Measurements from ENCODE around the gene PRDX3. TPM values are rescaled to one million over a fixed set of nuclear protein-coding genes. Genes with fewer than 3 reads are reported as not detected.

Gene PRDX3
- total RNA-seq, 4 donors from 2014 or later = 90.6 to 231 (median 141) TPM

DNA sequence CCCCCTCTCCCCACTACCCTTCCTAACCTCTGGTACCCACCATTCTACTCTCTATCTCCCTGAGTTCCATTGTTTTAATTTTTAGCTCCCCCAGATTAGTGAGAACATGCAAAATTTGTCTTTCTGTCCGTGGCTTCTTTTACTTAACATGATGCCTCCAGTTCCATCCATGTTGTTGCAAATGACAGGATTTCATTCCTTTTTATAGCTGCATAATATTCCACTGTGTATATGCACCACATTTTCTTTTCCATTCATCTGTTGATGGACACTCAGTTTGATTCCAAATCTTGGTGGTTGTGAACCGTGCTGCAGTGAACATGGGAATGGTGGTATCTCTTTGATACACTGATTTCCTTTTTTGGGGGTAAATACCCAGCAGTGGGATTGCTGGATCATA is 52.7 kb downstream of the PRDX3 start:
- H3K4me1 ChIP-seq = no peaks in the 10 kb centered on the region
- no peaks in the 10 kb centered on the region for H3K9me3 ChIP-seq
- TF ChIP-seq, protein P1, sequence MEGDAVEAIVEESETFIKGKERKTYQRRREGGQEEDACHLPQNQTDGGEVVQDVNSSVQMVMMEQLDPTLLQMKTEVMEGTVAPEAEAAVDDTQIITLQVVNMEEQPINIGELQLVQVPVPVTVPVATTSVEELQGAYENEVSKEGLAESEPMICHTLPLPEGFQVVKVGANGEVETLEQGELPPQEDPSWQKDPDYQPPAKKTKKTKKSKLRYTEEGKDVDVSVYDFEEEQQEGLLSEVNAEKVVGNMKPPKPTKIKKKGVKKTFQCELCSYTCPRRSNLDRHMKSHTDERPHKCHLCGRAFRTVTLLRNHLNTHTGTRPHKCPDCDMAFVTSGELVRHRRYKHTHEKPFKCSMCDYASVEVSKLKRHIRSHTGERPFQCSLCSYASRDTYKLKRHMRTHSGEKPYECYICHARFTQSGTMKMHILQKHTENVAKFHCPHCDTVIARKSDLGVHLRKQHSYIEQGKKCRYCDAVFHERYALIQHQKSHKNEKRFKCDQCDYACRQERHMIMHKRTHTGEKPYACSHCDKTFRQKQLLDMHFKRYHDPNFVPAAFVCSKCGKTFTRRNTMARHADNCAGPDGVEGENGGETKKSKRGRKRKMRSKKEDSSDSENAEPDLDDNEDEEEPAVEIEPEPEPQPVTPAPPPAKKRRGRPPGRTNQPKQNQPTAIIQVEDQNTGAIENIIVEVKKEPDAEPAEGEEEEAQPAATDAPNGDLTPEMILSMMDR (IDR thresholded peaks at IDR 0.05) = no peak
- no peaks in the 10 kb centered on the region for H3K27me3 ChIP-seq
- DNase-seq = no peak
- no peak overlapping the region for H3K4me3 ChIP-seq
- intact Hi-C loops (cut with DNase I; ENCODE audit: low total_unique reads) = no loop called here
- no peak overlapping the region for H3K27ac ChIP-seq
- no peaks in the 10 kb centered on the region for H3K36me3 ChIP-seq

DNA sequence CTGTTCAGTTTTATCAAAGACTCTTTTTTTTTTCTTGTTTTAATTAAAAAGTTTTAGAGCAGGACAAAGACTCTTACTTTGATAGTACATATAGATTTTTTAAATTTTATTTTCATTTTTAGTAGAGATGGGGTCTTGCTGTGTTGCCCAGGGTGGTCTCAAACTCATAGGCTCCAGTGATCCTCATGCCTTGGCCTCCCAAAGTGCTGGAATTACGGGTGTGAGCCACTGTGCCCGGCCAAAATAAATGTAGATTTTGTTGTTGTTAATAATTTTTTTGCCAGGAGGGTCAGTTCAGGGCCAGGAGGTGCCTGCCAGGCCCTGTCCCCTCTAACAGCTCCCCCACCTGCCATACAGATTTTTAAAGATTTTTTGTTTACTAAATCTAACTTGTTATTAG is 57.7 kb downstream of the PRDX3 start:
- Histone ChIP-seq H3K4me1 (no peaks in the 10 kb centered on the region), H3K9me3 (no peaks in the 10 kb centered on the region), H3K36me3 (no peaks in the 10 kb centered on the region), H3K4me3 (no peak overlapping the region), H3K27me3 (no peaks in the 10 kb centered on the region), H3K27ac (no peak overlapping the region)
- TF ChIP-seq POLR2A (IDR thresholded peaks at IDR 0.05) = no peak
- TF ChIP-seq, protein P1 (IDR thresholded peaks at IDR 0.05) = no peak
- intact Hi-C loops (cut with DNase I; ENCODE audit: low total_unique reads) = no loop called here
- DNase-seq = no peak

DNA sequence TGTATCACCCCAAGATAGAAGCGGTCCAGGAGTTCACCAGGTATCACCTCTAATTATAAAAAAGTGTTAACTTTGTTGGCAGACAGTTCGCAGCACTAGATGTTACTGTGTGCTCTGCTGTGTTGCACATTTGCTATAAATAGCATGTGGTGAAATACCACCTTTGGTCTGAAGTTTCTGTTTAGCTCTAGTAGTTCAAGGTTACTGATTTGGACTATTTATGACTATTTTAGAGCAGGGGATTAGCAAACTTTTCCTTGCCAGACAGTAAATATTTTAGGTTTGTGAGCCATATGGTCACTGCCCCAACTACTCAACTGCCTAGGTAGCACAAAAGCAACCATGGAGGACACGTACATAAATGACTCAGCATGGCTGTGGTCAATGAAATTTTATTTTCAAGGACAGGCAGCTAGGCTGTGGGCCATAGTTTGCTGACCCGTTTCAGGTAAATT is 58.2 kb downstream of the PRDX3 start:
- no peak overlapping the region for H3K4me3 ChIP-seq
- no peaks in the 10 kb centered on the region for H3K4me1 ChIP-seq
- no peak for DNase-seq
- no peaks in the 10 kb centered on the region for H3K9me3 ChIP-seq
- intact Hi-C loops (cut with DNase I; ENCODE audit: low total_unique reads) = no loop called here
- H3K36me3 ChIP-seq = no peaks in the 10 kb centered on the region
- no peaks in the 10 kb centered on the region for H3K27me3 ChIP-seq
- no peak for TF ChIP-seq POLR2A (IDR thresholded peaks at IDR 0.05)
- TF ChIP-seq, protein P1 (IDR thresholded peaks at IDR 0.05) = no peak
- H3K27ac ChIP-seq = no peak overlapping the region

DNA sequence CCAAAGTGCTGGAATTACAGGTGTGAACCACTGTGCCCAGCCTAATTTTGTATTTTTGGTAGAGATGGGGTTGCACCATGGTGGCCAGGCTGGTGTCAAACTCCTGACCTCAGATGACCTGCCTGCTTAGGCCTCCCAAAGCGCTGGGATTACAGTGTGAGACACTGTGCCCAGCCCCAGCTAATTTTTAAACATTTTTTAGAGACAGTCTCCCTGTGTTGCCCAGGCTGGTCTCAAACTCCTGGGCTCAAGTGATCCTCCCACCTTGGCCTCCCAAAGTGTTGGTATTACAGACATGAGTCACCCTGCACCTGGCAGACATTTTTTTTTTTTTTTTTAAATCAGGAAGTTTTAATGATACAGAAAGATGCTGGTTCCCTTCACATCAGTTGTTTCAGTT is 59.2 kb downstream of the PRDX3 start:
- TF ChIP-seq, protein P1 (IDR thresholded peaks at IDR 0.05) = no peak
- no peak for TF ChIP-seq POLR2A (IDR thresholded peaks at IDR 0.05)
- no peaks in the 10 kb centered on the region for H3K27me3 ChIP-seq
- no peaks in the 10 kb centered on the region for H3K9me3 ChIP-seq
- intact Hi-C loops (cut with DNase I; ENCODE audit: low total_unique reads) = no loop called here
- no peak overlapping the region for H3K27ac ChIP-seq
- H3K36me3 ChIP-seq = no peaks in the 10 kb centered on the region
- no peaks in the 10 kb centered on the region for H3K4me1 ChIP-seq
- H3K4me3 ChIP-seq = no peak overlapping the region
- DNase-seq = no peak

DNA sequence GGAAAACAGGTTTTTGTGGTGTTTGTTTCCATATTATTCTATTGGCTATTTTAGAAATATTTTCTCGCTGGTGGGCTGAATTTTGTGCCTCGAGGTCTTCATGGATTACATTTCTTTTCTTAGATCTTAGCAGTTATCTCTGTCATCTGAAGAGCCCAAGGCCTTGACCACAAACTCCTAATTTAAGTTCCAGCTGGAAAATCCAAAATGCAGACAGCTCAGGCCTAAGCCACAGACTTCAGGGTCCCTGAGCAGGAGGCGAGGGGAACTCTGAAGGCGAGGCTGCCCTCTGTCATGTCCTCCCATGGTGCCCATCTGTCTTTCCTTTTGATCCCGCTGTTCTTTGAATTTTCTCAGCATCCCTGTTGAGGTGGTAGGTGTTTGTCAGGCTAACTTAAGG is 60.4 kb downstream of the PRDX3 start:
- Histone ChIP-seq H3K4me3 (no peak overlapping the region), H3K4me1 (no peaks in the 10 kb centered on the region), H3K27ac (no peak overlapping the region), H3K9me3 (no peaks in the 10 kb centered on the region), H3K36me3 (no peaks in the 10 kb centered on the region), H3K27me3 (no peaks in the 10 kb centered on the region)
- no peak for DNase-seq
- TF ChIP-seq, protein P1 (IDR thresholded peaks at IDR 0.05) = no peak
- TF ChIP-seq POLR2A (IDR thresholded peaks at IDR 0.05) = no peak
- intact Hi-C loops (cut with DNase I; ENCODE audit: low total_unique reads) = no loop called here

Small RNAs within 50 kb of the gene (small RNA-seq; reads per million reads assigned to genes)
- not detected for gene RN7SL749P

Other genes with a start within 250 kb of the PRDX3 start
- gene NANOS1, start 149.1 kb downstream of the PRDX3 start, total RNA-seq = 1 to 10 TPM in 3 of 4 donors, under 1 TPM in 1; 0.29 to 4.5 (median 2.1) TPM
- gene EIF3A, start 98.0 kb downstream of the PRDX3 start, total RNA-seq = 100 to 1,000 TPM in 2 of 4 donors, 10 to 100 TPM in 2; 54.3 to 144 (median 89.2) TPM
- gene DENND10, start 74.7 kb downstream of the PRDX3 start, total RNA-seq = 10 to 100 TPM; 23.8 to 50.2 (median 42.8) TPM
- gene SFXN4, start 13.1 kb downstream of the PRDX3 start, total RNA-seq = 10 to 100 TPM in 3 of 4 donors, 1 to 10 TPM in 1; 1.2 to 22.1 (median 14.8) TPM
- gene GRK5, start 28.8 kb upstream of the PRDX3 start, total RNA-seq = 10 to 100 TPM; 11.6 to 34.6 (median 14.1) TPM

Data from uterus (tissue), 4 donors.